Hepatocyte (in vitro differentiated cells): ENCODE data around the gene ZMAT5. TPM values are rescaled to one million over a fixed set of nuclear protein-coding genes. Genes with fewer than 3 reads are reported as not detected.

Experiments used
- DNase-seq: peaks from one replicate; pipeline ENCODE4 v3.0.0-alpha.2; 2016; ENCODE audit warnings: low spot score
- H2AFZ ChIP-seq: fragments of 200-600 bp; sonication (generic); 2 replicates; pipeline ENCODE4 v1.6.0; 2016; ENCODE audit warnings: antibody characterized with exemption, mild to moderate bottlenecking
- H3K27ac ChIP-seq: fragments of 200-600 bp; sonication (generic); 2 replicates; pipeline ENCODE4 v1.5.1; 2016; ENCODE audit warnings: mild to moderate bottlenecking
- H3K27me3 ChIP-seq: fragments of 200-600 bp; sonication (generic); 2 replicates; pipeline ENCODE4 v1.6.1; 2016
- H3K36me3 ChIP-seq: fragments of 200-600 bp; sonication (generic); replicated peaks from 2 replicates; pipeline ENCODE4 v1.5.1; 2016; ENCODE audit warnings: low read depth; ENCODE audit not compliant: insufficient read depth
- H3K4me1 ChIP-seq: fragments of 200-600 bp; sonication (generic); 2 replicates; pipeline ENCODE4 v1.5.1; 2016; ENCODE audit warnings: mild to moderate bottlenecking, moderate library complexity; ENCODE audit not compliant: insufficient read depth
- H3K4me2 ChIP-seq: fragments of 200-600 bp; sonication (generic); 2 replicates; pipeline ENCODE4 v1.6.0; 2016
- H3K4me3 ChIP-seq: fragments of 200-600 bp; sonication (generic); 2 replicates; pipeline ENCODE4 v1.5.1; 2016; ENCODE audit warnings: mild to moderate bottlenecking
- H3K79me2 ChIP-seq: fragments of 200-600 bp; sonication (generic); 2 replicates; pipeline ENCODE4 v1.6.0; 2017; ENCODE audit warnings: mild to moderate bottlenecking
- H3K9me2 ChIP-seq: fragments of 200-600 bp; sonication (generic); replicated peaks from 2 replicates; pipeline ENCODE4 v1.6.0; 2017; ENCODE audit warnings: mild to moderate bottlenecking; ENCODE audit not compliant: insufficient read depth
- H3K9me3 ChIP-seq: fragments of 200-600 bp; sonication (generic); 2 replicates; pipeline ENCODE4 v1.5.1; 2016; ENCODE audit warnings: low read depth, mild to moderate bottlenecking
- H4K20me1 ChIP-seq: fragments of 200-600 bp; sonication (generic); 2 replicates; pipeline ENCODE4 v1.6.0; 2016; ENCODE audit warnings: mild to moderate bottlenecking; ENCODE audit not compliant: insufficient read depth, poor library complexity, severe bottlenecking
- EZH2 ChIP-seq: fragments of 200-600 bp; sonication (generic); IDR thresholded peaks from 2 replicates; pipeline ENCODE4 v1.6.1; 2016; ENCODE audit warnings: antibody characterized with exemption, mild to moderate bottlenecking, borderline replicate concordance
- EZH2phosphoT487 ChIP-seq: fragments of 200-600 bp; sonication (generic); IDR thresholded peaks from one replicate; pipeline ENCODE4 v1.6.1; 2018; ENCODE audit warnings: antibody characterized with exemption, mild to moderate bottlenecking, low read depth, moderate library complexity; ENCODE audit not compliant: unreplicated experiment, severe bottlenecking
- WGBS: methylation state at CpG from one replicate; pipeline ENCODE4 v1.1.6; 2016; ENCODE audit warnings: low lambda C conversion rate; ENCODE audit errors: missing lambda C conversion rate; 5-methylcytosine and 5-hydroxymethylcytosine counted together
- polyA plus RNA-seq: library from polyadenylated mRNA; unstranded; fragments of >200 nt; fragmentation: Nextera tagmentation; extraction: Ambion mirVana; gene quantifications from 2 replicates; pipeline ENCODE4 v1.2.1, GENCODE V29; 2016
- total RNA-seq: library from RNA; depleted of rRNA; stranded (reverse); fragments of >200 nt; gene quantifications from 2 replicates; pipeline ENCODE4 v1.2.3, GENCODE V29; 2014
- TF ChIP-seq, protein P1 (sequence below): fragments of 200-600 bp; sonication (generic); IDR thresholded peaks from 2 replicates; pipeline ENCODE4 v1.5.1; 2016; ENCODE audit warnings: antibody characterized with exemption, mild to moderate bottlenecking; ENCODE audit not compliant: poor library complexity

The ZMAT5 gene
- total and polyA plus RNA-seq, 2 experiments from 2014 or later = 18.2 to 38.5 TPM

DNA sequence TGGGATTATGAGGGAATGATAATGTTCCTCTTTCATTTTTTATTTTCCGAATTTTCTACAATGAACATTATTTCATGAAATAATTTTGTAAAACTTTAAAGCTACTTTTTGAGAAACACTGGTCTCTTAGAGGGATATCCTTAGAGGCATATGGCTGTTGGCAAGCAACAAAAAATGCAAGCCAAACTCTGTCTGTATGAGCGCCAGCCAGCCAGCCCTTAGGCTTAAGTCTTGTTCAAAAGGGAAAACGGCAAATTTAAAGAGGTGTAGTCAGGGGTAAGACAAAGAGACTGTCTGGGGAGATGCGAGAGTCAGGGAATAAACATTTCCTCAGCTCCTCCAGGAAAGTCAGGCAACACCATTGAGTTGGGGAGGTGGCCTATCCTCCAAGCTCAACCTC lies 48.8 kb upstream of the ZMAT5 start:
- 97% methylated on average over 4 of the region's 4 CpGs for WGBS
- H3K4me1 ChIP-seq = peaks cover 11% of the 10 kb centered on the region
- TF ChIP-seq EZH2 (no peak), EZH2phosphoT487 (no peak)
- TF ChIP-seq, protein P1, sequence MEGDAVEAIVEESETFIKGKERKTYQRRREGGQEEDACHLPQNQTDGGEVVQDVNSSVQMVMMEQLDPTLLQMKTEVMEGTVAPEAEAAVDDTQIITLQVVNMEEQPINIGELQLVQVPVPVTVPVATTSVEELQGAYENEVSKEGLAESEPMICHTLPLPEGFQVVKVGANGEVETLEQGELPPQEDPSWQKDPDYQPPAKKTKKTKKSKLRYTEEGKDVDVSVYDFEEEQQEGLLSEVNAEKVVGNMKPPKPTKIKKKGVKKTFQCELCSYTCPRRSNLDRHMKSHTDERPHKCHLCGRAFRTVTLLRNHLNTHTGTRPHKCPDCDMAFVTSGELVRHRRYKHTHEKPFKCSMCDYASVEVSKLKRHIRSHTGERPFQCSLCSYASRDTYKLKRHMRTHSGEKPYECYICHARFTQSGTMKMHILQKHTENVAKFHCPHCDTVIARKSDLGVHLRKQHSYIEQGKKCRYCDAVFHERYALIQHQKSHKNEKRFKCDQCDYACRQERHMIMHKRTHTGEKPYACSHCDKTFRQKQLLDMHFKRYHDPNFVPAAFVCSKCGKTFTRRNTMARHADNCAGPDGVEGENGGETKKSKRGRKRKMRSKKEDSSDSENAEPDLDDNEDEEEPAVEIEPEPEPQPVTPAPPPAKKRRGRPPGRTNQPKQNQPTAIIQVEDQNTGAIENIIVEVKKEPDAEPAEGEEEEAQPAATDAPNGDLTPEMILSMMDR = no peak
- no peak overlapping the region for H3K27ac ChIP-seq
- H3K36me3 ChIP-seq = no peaks in the 10 kb centered on the region
- no peaks in the 10 kb centered on the region for H4K20me1 ChIP-seq
- no peak for DNase-seq
- no peak overlapping the region for H3K4me2 ChIP-seq
- H3K27me3 ChIP-seq = no peaks in the 10 kb centered on the region
- H3K79me2 ChIP-seq = no peaks in the 10 kb centered on the region
- no peaks in the 10 kb centered on the region for H3K9me3 ChIP-seq
- H3K4me3 ChIP-seq = no peak overlapping the region
- H2AFZ ChIP-seq = no peak overlapping the region
- no peaks in the 10 kb centered on the region for H3K9me2 ChIP-seq

DNA sequence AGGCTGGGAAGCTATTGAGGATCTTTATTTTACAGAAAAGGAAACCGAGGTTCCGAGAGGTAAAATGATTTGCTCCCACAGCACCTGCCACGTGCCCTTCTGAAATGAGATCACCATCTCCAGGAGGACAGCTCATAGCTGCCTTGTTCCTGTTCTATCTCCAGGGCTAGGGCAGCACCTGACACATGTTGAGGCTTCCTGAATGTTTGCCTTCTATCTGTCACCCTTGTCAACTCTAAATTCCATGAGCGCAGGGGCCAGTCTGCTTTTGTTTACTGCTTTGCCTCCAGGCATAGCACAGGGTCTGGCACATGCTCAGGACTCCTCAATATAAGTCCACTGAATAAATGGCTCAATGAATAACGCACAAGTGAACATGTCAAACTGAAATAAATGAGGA lies 47.2 kb upstream of the ZMAT5 start:
- WGBS = 77% methylated on average over 5 of the region's 5 CpGs

DNA sequence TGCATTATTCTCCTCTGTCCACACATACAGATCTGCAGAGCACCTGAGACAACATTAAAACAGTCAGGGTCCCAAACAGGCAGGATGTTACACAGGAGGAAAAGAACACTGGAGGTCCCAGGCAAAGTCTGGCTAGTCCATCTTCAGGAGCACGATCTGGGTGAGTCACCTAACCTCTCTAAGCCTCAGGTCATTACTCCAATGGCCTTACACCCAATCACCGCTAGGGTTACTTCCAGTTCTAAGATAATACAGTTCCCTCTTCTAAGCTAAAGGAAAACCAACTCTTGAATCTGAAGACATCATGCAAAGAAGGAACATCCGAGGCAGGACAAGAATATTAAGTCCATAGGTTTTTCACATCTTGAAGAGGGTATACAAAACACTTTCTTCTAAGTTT lies 46.8 kb upstream of the ZMAT5 start:
- 59% methylated on average over 3 of the region's 3 CpGs for WGBS

More for the DNA sequence above, 47.2 kb upstream of the ZMAT5 start:
- no peak for TF ChIP-seq EZH2
- no peak for TF ChIP-seq EZH2phosphoT487
- TF ChIP-seq, protein P1 = no peak
- no peaks in the 10 kb centered on the region for H3K9me2 ChIP-seq
- no peaks in the 10 kb centered on the region for H4K20me1 ChIP-seq
- H3K36me3 ChIP-seq = no peaks in the 10 kb centered on the region
- H3K27me3 ChIP-seq = no peaks in the 10 kb centered on the region
- no peaks in the 10 kb centered on the region for H3K79me2 ChIP-seq
- peaks cover 11% of the 10 kb centered on the region for H3K4me1 ChIP-seq
- H3K27ac ChIP-seq = peak overlapping the region; percentile 51
- DNase-seq = peak; percentile 29
- H2AFZ ChIP-seq = no peak overlapping the region
- H3K4me3 ChIP-seq = no peak overlapping the region
- H3K9me3 ChIP-seq = no peaks in the 10 kb centered on the region
- no peak overlapping the region for H3K4me2 ChIP-seq

More for the DNA sequence above, 46.8 kb upstream of the ZMAT5 start:
- peak; percentile 54 for DNase-seq
- Histone ChIP-seq H3K27ac (peak overlapping the region; percentile 51), H3K27me3 (no peaks in the 10 kb centered on the region), H3K9me3 (no peaks in the 10 kb centered on the region), H3K36me3 (no peaks in the 10 kb centered on the region), H2AFZ (no peak overlapping the region), H3K4me3 (no peak overlapping the region), H3K79me2 (no peaks in the 10 kb centered on the region), H3K4me2 (no peak overlapping the region), H3K4me1 (peaks cover 11% of the 10 kb centered on the region), H4K20me1 (no peaks in the 10 kb centered on the region), H3K9me2 (no peaks in the 10 kb centered on the region)
- no peak for TF ChIP-seq EZH2
- TF ChIP-seq, protein P1 = peak; percentile 17
- TF ChIP-seq EZH2phosphoT487 = no peak
